Measurements from ENCODE around the gene ZMIZ1.

- TF ChIP-seq CTCF (conservative IDR thresholded peaks at IDR 0.05; ENCODE audit: low read depth in 2 of 2) (no peak), EZH2 (IDR thresholded peaks at IDR 0.05; ENCODE audit: low read depth, unreplicated experiment) (no peak), CREB1 (CRISPR knock-in tag; IDR thresholded peaks at IDR 0.05; ENCODE audit: low read depth) (no peak), EZH2phosphoT487 (IDR thresholded peaks at IDR 0.05; ENCODE audit: unreplicated experiment) (no peak), POLR2AphosphoS5 (IDR thresholded peaks at IDR 0.05; ENCODE audit: low read depth) (no peak), REST (IDR thresholded peaks at IDR 0.05; ENCODE audit: unreplicated experiment) (no peak), ETS1 (IDR thresholded peaks at IDR 0.05) (no peak), JUNB (IDR thresholded peaks at IDR 0.05; ENCODE audit: unreplicated experiment) (no peak), NANOG (IDR thresholded peaks at IDR 0.05; ENCODE audit: borderline replicate concordance) (no peak), ZNF114 (CRISPR knock-in tag; IDR thresholded peaks at IDR 0.05) (no peak), STAT1 (IDR thresholded peaks at IDR 0.05; ENCODE audit: unreplicated experiment) (no peak), ZNF462 (CRISPR knock-in tag; IDR thresholded peaks at IDR 0.05) (no peak)
Observed at GRCh38 chr10:79176949-79177602, 108.3 kb downstream of the ZMIZ1 start.

Data from GM23338 (cell line).